NCI-H2029 (cell line): ENCODE data around the gene COA5.

ENCODE experiments used
- DNase-seq: peaks from one replicate; lab custom pipeline; 2025; lab: John Stamatoyannopoulos, UW

The COA5 gene

GRCh38 chr2:98608116-98608961 is at the start of gene COA5, which contains the start of gene UNC50:
COA5 (minus strand) TSS chr2:98608512; CDS start chr2:98608405, 107 bp downstream.
UNC50 (plus strand) TSS chr2:98608589; CDS start chr2:98609760, 1,171 bp downstream.
- peak; percentile 67 for DNase-seq

GRCh38 chr2:98656800-98657199 is 48.5 kb upstream of the COA5 start:
- DNase-seq, result no peak

DNA sequence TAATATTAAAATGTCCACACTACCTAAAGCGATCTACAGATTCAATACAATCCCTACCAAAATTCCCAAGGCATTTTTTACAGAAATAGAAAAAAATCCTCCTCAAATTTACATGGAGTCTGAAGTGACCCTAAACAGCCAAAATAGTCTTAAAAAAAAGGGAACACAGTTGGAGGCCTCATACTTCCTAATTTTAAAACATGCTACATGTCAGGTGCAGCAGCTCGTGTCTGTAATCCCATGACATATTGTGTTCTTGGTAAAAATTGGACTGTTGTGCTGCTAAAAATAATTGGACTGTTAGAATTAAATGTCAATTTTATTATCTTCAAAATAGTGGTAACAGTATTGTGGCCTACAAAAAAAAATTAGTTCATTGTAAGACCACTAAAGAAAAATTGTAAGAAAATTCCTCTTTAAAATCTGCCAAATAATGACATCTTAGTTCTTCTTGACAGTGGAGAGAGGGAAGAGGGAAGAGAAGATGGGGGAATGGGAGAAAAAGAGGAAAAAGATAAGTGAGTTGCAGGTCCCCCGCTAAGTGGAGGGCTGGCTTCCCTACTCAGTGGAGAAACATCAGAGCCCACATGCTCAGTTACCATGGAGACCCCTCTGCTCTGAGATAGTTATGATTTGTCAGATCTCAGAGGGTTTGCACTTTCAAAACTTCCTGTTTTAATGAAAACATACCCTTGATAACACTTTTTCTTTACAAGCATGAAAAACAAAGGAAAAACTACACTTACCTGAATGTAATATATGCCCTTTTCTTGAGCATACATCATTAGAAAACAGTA is 46.6 kb upstream of the COA5 start:
- no peak for DNase-seq

DNA sequence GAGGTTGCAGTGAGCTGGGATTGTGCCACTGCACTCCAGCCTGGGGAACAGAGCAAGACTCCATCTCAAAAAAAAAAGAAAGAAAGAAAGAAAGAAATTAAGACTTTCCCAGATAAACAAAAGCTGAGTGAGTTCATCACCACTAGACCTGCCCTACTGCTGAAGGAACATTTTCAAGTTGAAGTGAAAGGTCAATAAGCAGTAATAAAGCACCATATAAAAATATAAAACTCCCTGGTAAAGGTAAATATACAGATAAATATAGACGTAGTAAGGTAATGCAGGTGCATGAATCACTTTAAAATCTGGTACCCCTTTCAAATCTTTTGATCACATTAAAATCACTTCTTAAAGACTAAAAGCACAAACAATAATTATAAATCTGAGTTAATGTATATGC is 42.7 kb upstream of the COA5 start:
- no peak for DNase-seq

DNA sequence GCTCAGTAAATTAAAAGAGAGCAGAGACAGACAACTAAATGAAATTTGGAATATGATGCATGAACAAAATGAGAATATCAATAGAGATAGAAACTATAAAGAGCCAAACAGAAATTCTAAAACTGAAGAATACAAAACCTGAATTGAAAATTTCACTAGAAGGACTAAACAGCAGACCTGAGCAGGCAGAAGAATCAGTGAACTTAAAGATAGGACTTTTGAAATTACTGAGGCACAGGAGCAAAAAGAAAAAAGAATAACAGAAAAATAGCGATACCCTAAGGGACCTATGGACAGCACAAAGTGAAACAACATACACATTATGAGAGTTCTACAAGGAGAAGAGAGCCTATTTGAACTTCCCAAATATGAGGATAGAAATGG is 41.7 kb upstream of the COA5 start:
- DNase-seq, result no peak

DNA sequence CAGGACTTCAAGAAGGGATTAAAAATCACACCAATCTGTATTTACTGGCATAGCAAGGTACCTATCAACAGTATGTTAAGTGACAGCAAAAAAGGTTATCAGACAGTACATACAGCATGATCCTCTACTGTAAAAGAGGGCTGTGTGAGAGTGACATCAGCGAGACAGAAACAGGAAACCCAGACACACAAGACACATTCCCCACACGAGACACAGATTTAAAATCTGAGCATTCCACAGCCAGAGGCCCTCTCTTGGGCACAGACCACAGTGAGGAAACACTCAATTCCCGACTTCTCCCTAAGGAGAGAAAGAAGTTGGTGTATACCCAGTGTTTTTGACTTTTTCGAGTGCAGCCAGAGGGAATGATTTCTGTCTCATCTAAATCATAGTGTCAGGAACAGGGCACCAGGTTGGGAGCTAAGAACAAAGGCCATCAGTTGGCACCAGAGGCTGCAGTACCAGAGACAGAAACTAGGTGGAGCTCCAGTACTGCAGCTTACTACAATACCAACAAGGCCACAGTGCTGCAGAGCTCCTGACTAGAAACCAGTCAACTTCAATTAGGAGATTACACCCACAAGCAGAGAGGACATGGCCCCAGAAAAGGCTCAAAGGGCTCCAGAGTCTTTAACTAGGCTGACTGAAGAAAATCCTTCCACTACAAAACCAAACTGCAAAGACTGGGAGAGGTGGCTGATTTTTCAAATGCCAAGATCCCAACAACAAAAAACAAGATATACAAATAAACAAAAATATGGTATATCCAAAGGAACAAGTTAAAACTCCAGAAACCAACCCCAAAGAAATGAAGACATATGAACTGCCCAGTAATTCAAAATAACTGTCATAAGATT is 41.1 kb upstream of the COA5 start:
- DNase-seq, result peak; percentile 26

- DNase-seq, result no peak
These were observed 40.1 kb upstream of the COA5 start for GRCh38 chr2:98648451-98648850.

- no peak for DNase-seq
These were observed 39.3 kb upstream of the COA5 start for GRCh38 chr2:98647636-98648035.

DNA sequence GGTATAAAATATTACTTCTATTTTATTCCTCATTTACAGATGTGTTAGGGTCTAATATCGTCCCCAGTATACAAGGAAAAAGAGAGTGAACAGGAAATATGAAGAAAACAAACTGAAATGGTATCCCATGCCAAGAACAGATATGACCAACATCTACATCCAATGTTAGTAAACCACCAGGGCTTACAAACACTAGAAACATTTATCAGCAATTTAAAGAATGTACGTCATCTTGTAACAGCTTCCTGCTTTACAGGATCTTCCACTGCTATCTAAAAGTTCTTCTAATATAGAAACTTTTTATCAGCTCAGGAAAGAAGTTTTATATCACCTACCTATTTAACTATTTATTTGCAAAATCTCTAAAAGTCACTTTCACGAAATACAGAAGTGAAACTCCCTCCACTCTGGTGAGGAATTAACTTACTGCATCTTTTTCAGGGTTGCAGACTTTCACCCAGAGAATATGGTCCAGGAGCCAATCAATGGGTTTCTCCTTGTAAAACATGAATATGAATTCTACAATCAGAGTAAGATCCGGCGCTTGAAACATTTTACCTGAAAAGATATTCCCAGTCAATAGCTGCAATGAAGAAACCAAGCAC is 35.3 kb upstream of the COA5 start:
- DNase-seq, result no peak

GRCh38 chr2:98637401-98638147 is 29.3 kb upstream of the COA5 start:
- no peak for DNase-seq

GRCh38 chr2:98634406-98635092 is 26.2 kb upstream of the COA5 start:
- DNase-seq, result no peak

DNA sequence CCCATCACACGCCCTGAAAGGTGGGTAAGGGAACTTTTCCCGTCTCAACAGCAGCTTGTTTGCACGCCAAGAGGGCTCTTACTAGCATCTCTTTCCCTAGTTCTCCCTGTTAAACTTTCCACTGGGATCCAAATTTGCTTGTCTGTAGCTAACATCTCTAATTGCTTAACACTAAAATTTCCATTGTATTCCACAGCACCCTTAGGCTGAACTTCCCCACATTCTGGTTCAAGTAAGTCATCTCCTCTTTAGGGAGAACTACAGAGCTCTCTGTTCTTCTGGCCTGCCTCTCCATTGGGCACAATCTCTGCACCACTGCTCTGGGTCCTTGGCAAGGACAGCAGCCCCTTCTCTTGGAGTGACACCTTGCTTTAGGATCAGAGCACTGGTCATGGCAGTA is 24.0 kb upstream of the COA5 start:
- DNase-seq, result no peak

DNA sequence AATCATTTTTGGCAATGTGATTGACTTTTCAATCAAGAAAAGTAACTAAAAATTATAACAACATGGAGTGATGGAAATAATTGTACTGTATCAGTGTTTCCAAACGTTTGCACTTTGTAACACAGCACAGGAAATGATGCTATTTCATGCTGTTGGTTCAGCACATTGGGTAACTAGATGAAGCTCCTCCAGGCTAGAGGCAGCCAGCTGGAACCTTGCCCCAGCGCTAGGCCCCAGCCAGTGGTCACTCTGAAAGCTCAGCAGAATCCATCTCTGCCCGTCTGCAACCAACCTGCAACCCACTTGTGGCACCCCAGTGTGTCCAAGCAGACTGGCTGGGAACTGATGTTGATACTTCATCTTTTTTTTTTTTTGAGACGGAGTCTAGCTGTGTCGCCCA is 15.3 kb upstream of the COA5 start:
- no peak for DNase-seq

DNA sequence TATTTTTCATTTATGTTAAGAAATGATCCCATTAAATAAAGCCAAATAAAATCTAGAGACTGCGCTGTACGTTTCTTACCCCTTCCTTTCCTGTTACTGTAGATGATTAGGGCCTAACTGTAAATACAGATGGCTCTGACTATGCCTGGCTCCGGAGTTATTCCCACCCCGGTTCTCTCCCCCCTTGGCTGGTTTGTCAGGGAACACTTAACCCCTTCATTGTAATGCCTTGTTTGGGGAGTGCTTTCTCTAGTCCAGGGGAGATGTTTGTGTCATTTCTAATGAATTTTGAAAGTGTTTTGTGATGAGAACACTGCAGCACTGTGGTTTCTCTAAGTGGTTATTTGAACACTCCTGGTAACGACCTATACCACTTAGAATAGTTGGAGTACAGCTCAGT is 8.8 kb upstream of the COA5 start:
- no peak for DNase-seq

DNA sequence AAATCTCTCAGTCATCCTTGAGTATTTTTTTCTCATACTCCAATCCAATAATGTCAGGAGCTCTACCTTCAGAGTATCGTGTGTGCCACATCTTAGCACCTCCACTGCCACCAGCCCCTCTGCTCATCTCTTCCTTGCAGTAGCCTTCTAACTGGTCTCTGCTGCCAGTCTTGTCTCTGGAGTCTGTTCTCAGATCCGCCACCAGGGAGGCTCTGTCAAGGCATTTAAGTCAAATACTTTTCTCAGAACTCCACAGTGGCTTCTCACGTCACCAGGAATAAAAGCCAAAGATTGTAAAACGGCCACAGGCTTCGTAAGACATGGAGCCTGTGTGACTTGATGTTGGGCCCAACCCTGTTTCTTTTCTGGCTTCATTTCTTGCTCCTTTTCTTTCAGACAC is 7.2 kb upstream of the COA5 start:
- DNase-seq, result no peak

DNA sequence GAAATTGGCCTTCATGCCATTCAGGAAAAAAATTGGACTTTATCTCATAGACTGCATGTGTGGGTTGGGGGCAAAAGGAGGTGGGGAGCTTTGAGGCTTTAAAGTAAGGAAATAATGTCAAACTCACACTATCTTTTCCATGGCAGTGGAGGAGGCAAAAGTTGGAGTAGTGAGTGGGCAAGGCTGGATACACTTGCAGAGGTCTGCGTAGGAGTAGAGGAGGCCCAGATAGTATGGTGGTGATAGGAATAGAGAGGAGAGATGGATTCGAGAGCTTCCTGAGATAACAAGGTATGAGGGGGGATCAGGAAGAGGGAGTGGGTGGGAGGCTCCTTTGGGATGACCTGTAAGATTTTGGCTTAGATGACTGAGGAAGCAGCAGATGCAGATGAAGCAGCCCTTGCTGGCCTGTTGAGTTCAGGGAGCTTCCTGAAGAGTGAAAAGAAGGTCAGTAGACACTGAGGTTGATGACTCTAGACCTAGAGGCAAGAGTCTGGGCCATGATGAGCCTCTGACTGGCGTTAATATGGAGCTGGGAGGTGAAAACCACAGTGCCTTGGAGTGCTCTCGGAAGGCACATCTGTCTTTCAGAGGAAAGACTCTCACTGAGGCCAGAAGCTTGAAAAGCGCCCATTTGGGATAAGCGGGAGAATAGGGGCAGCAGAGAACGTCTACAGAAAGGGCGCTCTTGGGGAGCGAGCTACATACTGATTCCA is 5.9 kb upstream of the COA5 start:
- no peak for DNase-seq

- DNase-seq, result no peak
These were observed 771 bp upstream of the COA5 start for GRCh38 chr2:98608962-98609604.

DNA sequence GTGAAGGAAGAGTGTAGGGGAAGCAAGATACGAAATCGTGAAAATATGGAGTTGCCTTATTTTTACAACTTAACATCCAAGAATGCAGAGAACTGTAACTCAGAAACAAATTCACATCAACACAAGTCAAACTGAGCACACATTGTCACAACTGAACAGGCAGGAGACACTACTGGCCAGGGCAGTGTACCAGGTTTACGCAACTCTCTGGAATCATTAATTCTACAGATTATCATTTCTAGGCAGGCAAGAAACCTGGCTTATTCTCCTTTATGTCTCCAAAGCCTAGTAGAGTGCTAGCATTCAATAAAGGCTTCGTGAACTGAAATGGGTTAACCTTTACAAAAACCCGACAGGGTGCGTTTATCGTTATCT is 584 bp downstream of the COA5 start:
- no peak for DNase-seq

DNA sequence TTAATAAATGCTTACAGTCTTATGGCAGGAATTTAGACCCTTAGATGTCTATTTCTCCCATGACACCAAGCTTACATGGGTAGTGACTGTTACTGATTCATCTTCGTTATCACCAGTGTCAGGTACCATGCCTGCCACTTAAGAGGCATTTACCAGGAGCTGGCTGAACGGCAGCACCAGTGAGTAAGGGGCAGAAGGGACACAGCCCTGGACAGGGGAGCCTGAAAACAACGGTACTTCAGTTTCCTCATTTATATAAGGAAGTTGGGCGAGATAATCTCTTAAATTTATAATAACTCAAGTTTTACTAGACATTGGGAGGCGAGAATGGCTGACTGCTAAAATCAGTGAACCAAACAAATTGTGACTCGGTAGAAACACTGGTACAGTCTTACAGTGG is 1.2 kb downstream of the COA5 start:
- DNase-seq, result no peak
